Activated CD8-positive, alpha-beta memory T cell treated with anti-CD3 and anti-CD28 coated beads, Interleukin-2, amount 50 U/mL, for 1 hour (primary cell): ENCODE measurements around the gene GRB10.
"Not testable (repeated sequence)": the region's sequence is repeated elsewhere in the genome, so short reads cannot be mapped to it uniquely, and the experiment has no call there.

Experiments used
- DNase-seq: peaks from one replicate; pipeline ENCODE4 v3.0.0-alpha.2; 2020; ENCODE audit errors: extremely low read depth

The GRB10 gene

GRCh38 chr7:50778189-50778588 lies 4.5 kb downstream of the GRB10 start:
- no peak for DNase-seq

- DNase-seq: no peak
These were observed 6.9 kb downstream of the GRB10 start for GRCh38 chr7:50775836-50776235.

GRCh38 chr7:50775231-50775630 lies 7.5 kb downstream of the GRB10 start:
- DNase-seq: no peak

- no peak for DNase-seq
These were observed 8.4 kb downstream of the GRB10 start for GRCh38 chr7:50774319-50774718.

GRCh38 chr7:50773071-50773470 lies 9.6 kb downstream of the GRB10 start:
- not testable (repeated sequence) for DNase-seq

- no peak for DNase-seq
These were observed 11.3 kb downstream of the GRB10 start for GRCh38 chr7:50771120-50772002.

- no peak for DNase-seq
These were observed 13.9 kb downstream of the GRB10 start for GRCh38 chr7:50768485-50769474.

- DNase-seq: no peak
These were observed 15.9 kb downstream of the GRB10 start for GRCh38 chr7:50766849-50767207.

GRCh38 chr7:50766106-50766848 lies 16.4 kb downstream of the GRB10 start:
- no peak for DNase-seq

GRCh38 chr7:50762337-50762736 lies 20.4 kb downstream of the GRB10 start:
- DNase-seq: no peak

- DNase-seq: no peak
These were observed 21.0 kb downstream of the GRB10 start for GRCh38 chr7:50761713-50762112.

GRCh38 chr7:50757703-50758390 lies 24.8 kb downstream of the GRB10 start:
- no peak for DNase-seq

- no peak for DNase-seq
These were observed 26.5 kb downstream of the GRB10 start for GRCh38 chr7:50756180-50756579.

- no peak for DNase-seq
These were observed 28.0 kb downstream of the GRB10 start for GRCh38 chr7:50754684-50755083.

GRCh38 chr7:50754241-50754640 lies 28.5 kb downstream of the GRB10 start:
- DNase-seq: no peak

GRCh38 chr7:50752422-50752821 lies 30.3 kb downstream of the GRB10 start:
- no peak for DNase-seq

GRCh38 chr7:50751146-50751545 lies 31.6 kb downstream of the GRB10 start:
- no peak for DNase-seq

GRCh38 chr7:50749896-50750295 lies 32.8 kb downstream of the GRB10 start:
- no peak for DNase-seq

- no peak for DNase-seq
These were observed 34.2 kb downstream of the GRB10 start for GRCh38 chr7:50748472-50748871.

GRCh38 chr7:50745835-50746234 lies 36.9 kb downstream of the GRB10 start:
- DNase-seq: no peak

- no peak for DNase-seq
These were observed 37.4 kb downstream of the GRB10 start for GRCh38 chr7:50745336-50745735.
